ENCODE results near the gene ROR1. TPM values are rescaled to one million over a fixed set of nuclear protein-coding genes. Genes with fewer than 3 reads are reported as not detected.

The ROR1 gene
- total and polyA plus RNA-seq, 10 of the 15 experiments (the other 5 are each of a cell fraction or from before 2014, with no cell fraction given), result 0.02 to 0.08 (median 0.05) TPM; not detected in 6

DNA sequence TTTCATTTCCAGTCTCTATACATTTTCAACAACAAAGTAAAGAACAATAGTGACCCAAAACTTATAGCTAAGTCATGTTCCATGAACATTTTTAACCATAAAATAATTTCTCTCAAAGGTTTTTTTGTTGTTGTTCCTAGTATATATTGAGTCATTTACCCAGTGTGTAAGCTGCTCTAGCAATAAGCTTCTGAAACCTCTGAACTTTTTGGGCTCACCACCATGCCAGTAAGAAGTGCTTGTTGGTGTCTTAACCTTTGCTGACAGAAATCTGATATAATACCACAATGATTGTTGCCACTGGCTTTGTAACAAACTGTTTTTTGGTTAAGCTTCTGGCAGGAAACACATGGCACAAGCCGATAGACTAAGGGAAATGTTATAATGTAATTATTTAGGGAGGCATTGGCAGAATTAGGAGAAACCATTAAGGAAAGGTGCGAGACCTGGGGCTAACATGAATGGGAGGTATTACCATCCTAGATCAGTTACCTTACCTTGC lies 377.0 kb downstream of the ROR1 start:
- ATAC-seq (no peak), DNase-seq (ENCODE audit: low read depth, low spot score) (no peak), FAIRE-seq (no peak)
- Histone ChIP-seq H3K4me2 (ENCODE audit: control insufficient read depth, insufficient read depth) (no peak overlapping the region), H3K9me3 (replicated peaks; ENCODE audit: control insufficient read depth, insufficient read depth, low read length) (no peaks in the 10 kb centered on the region), H4K20me1 (ENCODE audit: control insufficient read depth, insufficient read depth) (no peaks in the 10 kb centered on the region), H3K27ac (ENCODE audit: control insufficient read depth, insufficient read depth) (no peak overlapping the region), H3K4me1 (ENCODE audit: control insufficient read depth, insufficient read depth, low read length) (no peaks in the 10 kb centered on the region), H3K79me2 (ENCODE audit: control insufficient read depth, insufficient read depth, low read length) (no peaks in the 10 kb centered on the region), H3K36me3 (ENCODE audit: control insufficient read depth in 2 of 2, insufficient read depth in 2 of 2, low read length in 1 of 2) (no peaks in the 10 kb centered on the region), H3K27me3 (replicated peaks in 1 of 2; ENCODE audit: control insufficient read depth in 2 of 2, insufficient read depth in 2 of 2, low read length in 1 of 2) (no peaks in the 10 kb centered on the region), H3K9ac (ENCODE audit: control insufficient read depth, insufficient read depth, low read length) (no peak overlapping the region), H3K4me3 (no peak overlapping the region), H2AFZ (ENCODE audit: control insufficient read depth, low read depth, low read length) (no peak overlapping the region)
- ChIA-PET CTCF (interaction anchor here (0.5 to 3.5 kb wide), 6 partner anchors 10 to 1181 kb away, joined by 3 to 19 read pairs (median 5); no protein-coding TSS in a partner anchor), POLR2A (no interaction called here), RAD21 (ENCODE audit: unreplicated experiment) (interaction anchor here (1.3 kb wide), 1 partner anchor 459 kb away, joined by 3 read pairs; no protein-coding TSS in a partner anchor), SMC1A (ENCODE audit: uncharacterized antibody, unreplicated experiment) (interaction anchor here (0.5 to 3.6 kb wide), 4 partner anchors 10 to 21 kb away, joined by 3 to 12 read pairs (median 4); no protein-coding TSS in a partner anchor)
- in situ Hi-C loops (cut with MboI), result no loop called here
- 18% methylated on average over 2 of the region's 2 CpGs for WGBS (ENCODE audit: insufficient coverage, insufficient replicate concordance, low lambda C conversion rate, missing lambda C conversion rate)
- no TSS peak for BruUV-seq (replicated peaks)
- intact Hi-C loops (cut with micrococcal nuclease; ENCODE audit: unreplicated experiment), result no loop called here
- TF ChIP-seq POLR2AphosphoS2 (IDR thresholded peaks at IDR 0.05; ENCODE audit: low read depth, low read length), result no peak
- no peak for TF ChIP-seq SREBF1 (IDR thresholded peaks at IDR 0.05; ENCODE audit: low read length)
- no peak for TF ChIP-seq ZNF274 (IDR thresholded peaks at IDR 0.05; ENCODE audit: insufficient read depth, insufficient read length)
- no peak for TF ChIP-seq ZNF24 (IDR thresholded peaks at IDR 0.05)
- no peak for TF ChIP-seq FOXK2 (IDR thresholded peaks at IDR 0.05)
- TF ChIP-seq, protein P1, sequence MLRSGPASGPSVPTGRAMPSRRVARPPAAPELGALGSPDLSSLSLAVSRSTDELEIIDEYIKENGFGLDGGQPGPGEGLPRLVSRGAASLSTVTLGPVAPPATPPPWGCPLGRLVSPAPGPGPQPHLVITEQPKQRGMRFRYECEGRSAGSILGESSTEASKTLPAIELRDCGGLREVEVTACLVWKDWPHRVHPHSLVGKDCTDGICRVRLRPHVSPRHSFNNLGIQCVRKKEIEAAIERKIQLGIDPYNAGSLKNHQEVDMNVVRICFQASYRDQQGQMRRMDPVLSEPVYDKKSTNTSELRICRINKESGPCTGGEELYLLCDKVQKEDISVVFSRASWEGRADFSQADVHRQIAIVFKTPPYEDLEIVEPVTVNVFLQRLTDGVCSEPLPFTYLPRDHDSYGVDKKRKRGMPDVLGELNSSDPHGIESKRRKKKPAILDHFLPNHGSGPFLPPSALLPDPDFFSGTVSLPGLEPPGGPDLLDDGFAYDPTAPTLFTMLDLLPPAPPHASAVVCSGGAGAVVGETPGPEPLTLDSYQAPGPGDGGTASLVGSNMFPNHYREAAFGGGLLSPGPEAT (IDR thresholded peaks at IDR 0.05; ENCODE audit: low read depth), result no peak
- TF ChIP-seq RAD21 (IDR thresholded peaks at IDR 0.05; ENCODE audit: insufficient read depth, low read depth, low read length), result no peak
- no peak for TF ChIP-seq POLR2AphosphoS5 (IDR thresholded peaks at IDR 0.05; ENCODE audit: low read length)
- no peak for TF ChIP-seq LARP7 (IDR thresholded peaks at IDR 0.05)
- no peak for TF ChIP-seq TCF3 (IDR thresholded peaks at IDR 0.05; ENCODE audit: borderline replicate concordance, insufficient read depth, low read depth, low read length)
- TF ChIP-seq MYC (IDR thresholded peaks at IDR 0.05; ENCODE audit: insufficient read depth, insufficient read length, insufficient replicate concordance, low read length, severe bottlenecking), result no peak
- TF ChIP-seq NR2F1 (conservative IDR thresholded peaks at IDR 0.05), result no peak
- TF ChIP-seq STAT3 (IDR thresholded peaks at IDR 0.05; ENCODE audit: low read depth, low read length), result no peak
- TF ChIP-seq ZBED1 (IDR thresholded peaks at IDR 0.05; ENCODE audit: borderline replicate concordance), result no peak
- TF ChIP-seq TBL1XR1 (IDR thresholded peaks at IDR 0.05; ENCODE audit: low read depth, low read length), result no peak
- TF ChIP-seq, protein P2, sequence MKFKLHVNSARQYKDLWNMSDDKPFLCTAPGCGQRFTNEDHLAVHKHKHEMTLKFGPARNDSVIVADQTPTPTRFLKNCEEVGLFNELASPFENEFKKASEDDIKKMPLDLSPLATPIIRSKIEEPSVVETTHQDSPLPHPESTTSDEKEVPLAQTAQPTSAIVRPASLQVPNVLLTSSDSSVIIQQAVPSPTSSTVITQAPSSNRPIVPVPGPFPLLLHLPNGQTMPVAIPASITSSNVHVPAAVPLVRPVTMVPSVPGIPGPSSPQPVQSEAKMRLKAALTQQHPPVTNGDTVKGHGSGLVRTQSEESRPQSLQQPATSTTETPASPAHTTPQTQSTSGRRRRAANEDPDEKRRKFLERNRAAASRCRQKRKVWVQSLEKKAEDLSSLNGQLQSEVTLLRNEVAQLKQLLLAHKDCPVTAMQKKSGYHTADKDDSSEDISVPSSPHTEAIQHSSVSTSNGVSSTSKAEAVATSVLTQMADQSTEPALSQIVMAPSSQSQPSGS (IDR thresholded peaks at IDR 0.05; ENCODE audit: low read length), result no peak
